Ovary (tissue), 3 donors: ENCODE results near the gene SUSD2.

ENCODE experiments used
- CTCF ChIP-seq, 3 donors: fragments of 450-650 bp in 2 of 3; fragments of 200-600 bp in 1 of 3; IDR thresholded peaks; one replicate each; pipeline versions ENCODE4 v1.5.1 to v1.8.0; 2016 to 2022; ENCODE audit warnings: antibody characterized with exemption in 3 of 3, mild to moderate bottlenecking in 1 of 3
- EP300 ChIP-seq: sonication (generic); formaldehyde crosslinking; IDR thresholded peaks from one replicate; pipeline ENCODE4 v1.6.1; 2017; ENCODE audit warnings: antibody characterized with exemption
- POLR2A ChIP-seq: fragments of 450-650 bp; IDR thresholded peaks from one replicate; pipeline ENCODE4 v1.6.1; 2017; ENCODE audit warnings: antibody characterized with exemption, mild to moderate bottlenecking, moderate library complexity
- donor health status: DM: no; HTN: no; CAD: no.

- TF ChIP-seq POLR2A (no peak), CTCF (IDR thresholded peaks at IDR 0.05) (no peak), EP300 (no peak)
Measured at GRCh38 chr22:24149198-24149590, 32.1 kb upstream of the SUSD2 start.
